GM12891 (cell line): ENCODE measurements around the gene LEKR1.

Experiments
- DNase-seq: peaks from one replicate; pipeline ENCODE4 v3.0.0; 2011; ENCODE audit warnings: low spot score; ENCODE audit not compliant: insufficient read length
- FAIRE-seq: peaks from 2 replicates; lab custom pipeline; 2011; peaks lifted over from hg19 to GRCh38; lab: Jason Lieb, UNC
- PAX5 ChIP-seq: IDR thresholded peaks from 2 replicates; pipeline ENCODE4 v1.6.1; 2011; ENCODE audit warnings: low read length, moderate library complexity, mild to moderate bottlenecking; ENCODE audit not compliant: insufficient read depth, severe bottlenecking
- POLR2A ChIP-seq: IDR thresholded peaks from 2 replicates; pipeline ENCODE4 v1.6.1; 2011; ENCODE audit warnings: low read depth, low read length, control low read depth
- POLR2AphosphoS5 ChIP-seq: IDR thresholded peaks from 2 replicates; pipeline ENCODE4 v1.6.1; 2011; ENCODE audit warnings: low read depth, low read length, control low read depth
- POU2F2 ChIP-seq: IDR thresholded peaks from 2 replicates; pipeline ENCODE4 v1.6.1; 2011; ENCODE audit warnings: low read depth, mild to moderate bottlenecking, control low read depth, low read length, moderate library complexity
- SPI1 ChIP-seq: IDR thresholded peaks from 2 replicates; pipeline ENCODE4 v1.6.1; 2011; ENCODE audit warnings: low read depth, low read length, control low read depth
- TAF1 ChIP-seq: IDR thresholded peaks from 2 replicates; pipeline ENCODE4 v1.6.1; 2011; ENCODE audit warnings: low read depth, low read length, control low read depth

The LEKR1 gene

GRCh38 chr3:157081626-157082210, 255.6 kb downstream of the LEKR1 start:
- no peak for TF ChIP-seq PAX5
- no peak for TF ChIP-seq POLR2AphosphoS5
- TF ChIP-seq POLR2A: no peak
- 0 out of 2 replicates have a peak, but pooled peaks have one; percentile 24 for TF ChIP-seq TAF1
- TF ChIP-seq POU2F2: peak; percentile 39; the same call in 1 of the 2 replicates
- TF ChIP-seq SPI1: no peak
- FAIRE-seq (peak; percentile 83), DNase-seq (peak; percentile 46)

- FAIRE-seq (no peak), DNase-seq (no peak)
- TF ChIP-seq POU2F2: no peak
- TF ChIP-seq POLR2AphosphoS5: no peak
- no peak for TF ChIP-seq POLR2A
- TF ChIP-seq PAX5: no peak
- no peak for TF ChIP-seq TAF1
- TF ChIP-seq SPI1: no peak
These were observed 256.3 kb downstream of the LEKR1 start for GRCh38 chr3:157082305-157082982.

- DNase-seq (no peak), FAIRE-seq (no peak)
- TF ChIP-seq PAX5 (no peak), POLR2A (no peak), SPI1 (no peak), TAF1 (no peak), POLR2AphosphoS5 (no peak)
These were observed 257.7 kb downstream of the LEKR1 start for GRCh38 chr3:157083824-157084223.

GRCh38 chr3:157086060-157086750, 260.1 kb downstream of the LEKR1 start:
- no peak for DNase-seq
- no peak for FAIRE-seq
- TF ChIP-seq POU2F2 (no peak), TAF1 (no peak), POLR2AphosphoS5 (no peak), SPI1 (no peak), PAX5 (no peak)

GRCh38 chr3:157086775-157087174, 260.6 kb downstream of the LEKR1 start:
- DNase-seq (no peak), FAIRE-seq (no peak)
- TF ChIP-seq POLR2A: no peak
- TF ChIP-seq POLR2AphosphoS5: no peak
- TF ChIP-seq SPI1: no peak
- no peak for TF ChIP-seq POU2F2
- no peak for TF ChIP-seq TAF1
- no peak for TF ChIP-seq PAX5

GRCh38 chr3:157087373-157087772, 261.2 kb downstream of the LEKR1 start:
- FAIRE-seq (no peak), DNase-seq (no peak)
- TF ChIP-seq POU2F2 (no peak), TAF1 (no peak), POLR2A (no peak), PAX5 (no peak), SPI1 (no peak), POLR2AphosphoS5 (no peak)

- no peak for FAIRE-seq
- DNase-seq: no peak
- TF ChIP-seq POU2F2: no peak
- no peak; the same call in 1 of the 2 replicates for TF ChIP-seq POLR2A
- no peak for TF ChIP-seq PAX5
These were observed 261.8 kb downstream of the LEKR1 start for GRCh38 chr3:157087780-157088600.

GRCh38 chr3:157088601-157089454, 262.7 kb downstream of the LEKR1 start:
- TF ChIP-seq PAX5 (no peak), TAF1 (peak; percentile 64; the same call in 1 of the 2 replicates), POLR2A (peak; percentile 72), POU2F2 (peak; percentile 97), SPI1 (no peak), POLR2AphosphoS5 (peak; percentile 80)
- FAIRE-seq: peak; percentile 98
- peak; percentile 88 for DNase-seq
